Activated effector memory CD4-positive, alpha-beta T cell treated with Interleukin-2 at 50 U/mL for 16 hours (primary cell): ENCODE results near the gene CHTF18.
"Not testable (repeated sequence)": the region's sequence is repeated elsewhere in the genome, so short reads cannot be mapped to it uniquely, and the experiment has no call there.

Experiments used
- DNase-seq: peaks from one replicate; pipeline ENCODE4 v3.0.0-alpha.2; 2020

The CHTF18 gene

GRCh38 chr16:813916-814412 lies 25.5 kb downstream of the CHTF18 start:
- no peak for DNase-seq

GRCh38 chr16:814974-815373 lies 26.6 kb downstream of the CHTF18 start:
- no peak for DNase-seq

GRCh38 chr16:815861-816260 lies 27.4 kb downstream of the CHTF18 start:
- no peak for DNase-seq

GRCh38 chr16:817001-817906 lies 28.8 kb downstream of the CHTF18 start:
- no peak for DNase-seq

- no peak for DNase-seq
These were observed 29.7 kb downstream of the CHTF18 start for GRCh38 chr16:818132-818531.

GRCh38 chr16:818592-818991 lies 30.2 kb downstream of the CHTF18 start:
- no peak for DNase-seq

GRCh38 chr16:819336-820043 lies 31.1 kb downstream of the CHTF18 start:
- peak; percentile 28 for DNase-seq

GRCh38 chr16:820044-820408 lies 31.6 kb downstream of the CHTF18 start:
- DNase-seq, result not testable (repeated sequence)

GRCh38 chr16:820748-821147 lies 32.3 kb downstream of the CHTF18 start:
- DNase-seq, result no peak

GRCh38 chr16:821751-822150 lies 33.3 kb downstream of the CHTF18 start:
- no peak for DNase-seq

- no peak for DNase-seq
These were observed 33.9 kb downstream of the CHTF18 start for GRCh38 chr16:822174-822908.

- DNase-seq, result no peak
These were observed 34.5 kb downstream of the CHTF18 start for GRCh38 chr16:822909-823297.

- no peak for DNase-seq
These were observed 35.8 kb downstream of the CHTF18 start for GRCh38 chr16:824194-824593.

- no peak for DNase-seq
These were observed 36.2 kb downstream of the CHTF18 start for GRCh38 chr16:824601-825000.

- no peak for DNase-seq
These were observed 37.1 kb downstream of the CHTF18 start for GRCh38 chr16:825341-826061.

GRCh38 chr16:827513-827912 lies 39.1 kb downstream of the CHTF18 start:
- DNase-seq, result no peak

- DNase-seq, result no peak
These were observed 40.5 kb downstream of the CHTF18 start for GRCh38 chr16:828891-829290.

GRCh38 chr16:830107-830870 lies 41.9 kb downstream of the CHTF18 start:
- no peak for DNase-seq

- no peak for DNase-seq
These were observed 42.6 kb downstream of the CHTF18 start for GRCh38 chr16:830871-831570.

GRCh38 chr16:831571-832413 lies 43.4 kb downstream of the CHTF18 start:
- DNase-seq, result no peak
